ENCODE measurements around the gene MRPL24. TPM values are rescaled to one million over a fixed set of nuclear protein-coding genes. Genes with fewer than 3 reads are reported as not detected.

Gene MRPL24
- total and polyA plus RNA-seq, 9 of the 15 experiments (the other 6 are each of a cell fraction or from before 2014, with no cell fraction given), result 74.3 to 267 (median 113) TPM

GRCh38 chr1:156727926-156728598, 12.8 kb downstream of the MRPL24 start, which contains the start of gene METTL25B (continued):
- TF ChIP-seq FOXO4 (CRISPR knock-in tag; IDR thresholded peaks at IDR 0.05) (no peak), DPF2 (IDR thresholded peaks at IDR 0.05) (0 out of 2 replicates have a peak, but pooled peaks have one; percentile 35), JUND (IDR thresholded peaks at IDR 0.05; ENCODE audit: borderline replicate concordance, low read depth, low read length) (no peak), JUND (tag; IDR thresholded peaks at IDR 0.05; ENCODE audit: borderline replicate concordance, low read depth, low read length) (no peak), GTF2E2 (tag; IDR thresholded peaks at IDR 0.05) (no peak), RBM22 (IDR thresholded peaks at IDR 0.05; ENCODE audit: low read depth, low read length, poor library complexity, severe bottlenecking) (peak; percentile 56), ZNF124 (CRISPR knock-in tag; IDR thresholded peaks at IDR 0.05) (no peak), TAF1 (IDR thresholded peaks at IDR 0.05; ENCODE audit: control insufficient read depth, extremely low read depth, insufficient read depth, low read length, severe bottlenecking) (peak; percentile 59), MTA2 (IDR thresholded peaks at IDR 0.05; ENCODE audit: low read depth) (no peak), HOMEZ (CRISPR knock-in tag; IDR thresholded peaks at IDR 0.05) (no peak), PHF20 (IDR thresholded peaks at IDR 0.05; ENCODE audit: partially characterized antibody) (peak; percentile 63), ZC3H8 (IDR thresholded peaks at IDR 0.05) (no peak), GATAD2A (IDR thresholded peaks at IDR 0.05) (no peak), ERF (CRISPR knock-in tag; IDR thresholded peaks at IDR 0.05) (no peak), ZSCAN29 (IDR thresholded peaks at IDR 0.05) (no peak; the same call in 1 of the 2 replicates), MLLT1 (IDR thresholded peaks at IDR 0.05) (peak in 1 of 2 experiments; percentile 60; a peak in 1 of 4 replicates), CBX3 (IDR thresholded peaks at IDR 0.05; ENCODE audit: borderline replicate concordance in 1 of 2, low read length in 2 of 2) (peak in 1 of 2 experiments; percentile 59; a peak in 1 of 3 replicates), TEAD4 (IDR thresholded peaks at IDR 0.05; ENCODE audit: low read length) (no peak), TEAD4 (CRISPR knock-in tag; IDR thresholded peaks at IDR 0.05; ENCODE audit: borderline replicate concordance) (no peak), CBX1 (IDR thresholded peaks at IDR 0.05; ENCODE audit: low read depth) (no peak), ZNF408 (CRISPR knock-in tag; IDR thresholded peaks at IDR 0.05; ENCODE audit: low read depth) (no peak)
- TF ChIP-seq, protein P1, sequence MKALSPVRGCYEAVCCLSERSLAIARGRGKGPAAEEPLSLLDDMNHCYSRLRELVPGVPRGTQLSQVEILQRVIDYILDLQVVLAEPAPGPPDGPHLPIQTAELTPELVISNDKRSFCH (CRISPR knock-in tag; IDR thresholded peaks at IDR 0.05), result no peak
- TF ChIP-seq, protein P1 (tag; IDR thresholded peaks at IDR 0.05), result 0 out of 2 replicates have a peak, but pooled peaks have one; percentile 37
- TF ChIP-seq, protein P2, sequence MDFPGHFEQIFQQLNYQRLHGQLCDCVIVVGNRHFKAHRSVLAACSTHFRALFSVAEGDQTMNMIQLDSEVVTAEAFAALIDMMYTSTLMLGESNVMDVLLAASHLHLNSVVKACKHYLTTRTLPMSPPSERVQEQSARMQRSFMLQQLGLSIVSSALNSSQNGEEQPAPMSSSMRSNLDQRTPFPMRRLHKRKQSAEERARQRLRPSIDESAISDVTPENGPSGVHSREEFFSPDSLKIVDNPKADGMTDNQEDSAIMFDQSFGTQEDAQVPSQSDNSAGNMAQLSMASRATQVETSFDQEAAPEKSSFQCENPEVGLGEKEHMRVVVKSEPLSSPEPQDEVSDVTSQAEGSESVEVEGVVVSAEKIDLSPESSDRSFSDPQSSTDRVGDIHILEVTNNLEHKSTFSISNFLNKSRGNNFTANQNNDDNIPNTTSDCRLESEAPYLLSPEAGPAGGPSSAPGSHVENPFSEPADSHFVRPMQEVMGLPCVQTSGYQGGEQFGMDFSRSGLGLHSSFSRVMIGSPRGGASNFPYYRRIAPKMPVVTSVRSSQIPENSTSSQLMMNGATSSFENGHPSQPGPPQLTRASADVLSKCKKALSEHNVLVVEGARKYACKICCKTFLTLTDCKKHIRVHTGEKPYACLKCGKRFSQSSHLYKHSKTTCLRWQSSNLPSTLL (IDR thresholded peaks at IDR 0.05), result no peak
